Measurements from ENCODE around the gene TAOK1. TPM values are rescaled to one million over a fixed set of nuclear protein-coding genes. Genes with fewer than 3 reads are reported as not detected.
"Not testable (repeated sequence)": the region's sequence is repeated elsewhere in the genome, so short reads cannot be mapped to it uniquely, and the experiment has no call there.

The TAOK1 gene
- total RNA-seq, 1 donor from 2014 or later: 89.1 TPM

DNA sequence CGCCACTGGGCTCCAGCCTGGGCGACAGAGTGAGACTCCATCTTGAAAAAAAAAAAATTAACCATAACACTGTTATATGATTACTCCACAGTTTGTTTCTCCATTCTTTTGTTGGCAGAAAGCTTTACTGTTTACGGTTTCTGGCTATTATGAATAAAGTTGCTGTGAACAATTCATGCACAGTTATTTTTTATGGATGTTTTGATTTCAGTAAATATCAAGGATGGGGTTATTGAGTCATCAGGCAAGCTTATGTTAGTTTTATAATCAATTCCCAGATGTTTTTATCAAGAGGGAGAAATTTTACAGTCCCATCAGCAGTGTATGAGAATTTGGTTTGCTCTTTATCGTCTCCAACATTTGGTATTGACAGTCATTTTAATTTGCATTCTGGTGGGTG, 67.9 kb downstream of the TAOK1 start:
- H3K36me3 Mint-ChIP-seq (ENCODE audit: insufficient read depth): peaks cover 26% of the 10 kb centered on the region
- no peaks in the 10 kb centered on the region for H3K27me3 Mint-ChIP-seq
- no peak for DNase-seq (ENCODE audit: low spot score, unreplicated experiment)
- H3K27ac Mint-ChIP-seq: no peak overlapping the region
- peaks cover 15% of the 10 kb centered on the region for H3K4me1 Mint-ChIP-seq (ENCODE audit: low read depth)
- H3K4me3 Mint-ChIP-seq (ENCODE audit: low read depth): no peak overlapping the region
- H3K9me3 Mint-ChIP-seq (ENCODE audit: low read depth): no peaks in the 10 kb centered on the region
- TF ChIP-seq, protein P1, sequence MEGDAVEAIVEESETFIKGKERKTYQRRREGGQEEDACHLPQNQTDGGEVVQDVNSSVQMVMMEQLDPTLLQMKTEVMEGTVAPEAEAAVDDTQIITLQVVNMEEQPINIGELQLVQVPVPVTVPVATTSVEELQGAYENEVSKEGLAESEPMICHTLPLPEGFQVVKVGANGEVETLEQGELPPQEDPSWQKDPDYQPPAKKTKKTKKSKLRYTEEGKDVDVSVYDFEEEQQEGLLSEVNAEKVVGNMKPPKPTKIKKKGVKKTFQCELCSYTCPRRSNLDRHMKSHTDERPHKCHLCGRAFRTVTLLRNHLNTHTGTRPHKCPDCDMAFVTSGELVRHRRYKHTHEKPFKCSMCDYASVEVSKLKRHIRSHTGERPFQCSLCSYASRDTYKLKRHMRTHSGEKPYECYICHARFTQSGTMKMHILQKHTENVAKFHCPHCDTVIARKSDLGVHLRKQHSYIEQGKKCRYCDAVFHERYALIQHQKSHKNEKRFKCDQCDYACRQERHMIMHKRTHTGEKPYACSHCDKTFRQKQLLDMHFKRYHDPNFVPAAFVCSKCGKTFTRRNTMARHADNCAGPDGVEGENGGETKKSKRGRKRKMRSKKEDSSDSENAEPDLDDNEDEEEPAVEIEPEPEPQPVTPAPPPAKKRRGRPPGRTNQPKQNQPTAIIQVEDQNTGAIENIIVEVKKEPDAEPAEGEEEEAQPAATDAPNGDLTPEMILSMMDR (IDR thresholded peaks at IDR 0.05; ENCODE audit: unreplicated experiment): no peak

DNA sequence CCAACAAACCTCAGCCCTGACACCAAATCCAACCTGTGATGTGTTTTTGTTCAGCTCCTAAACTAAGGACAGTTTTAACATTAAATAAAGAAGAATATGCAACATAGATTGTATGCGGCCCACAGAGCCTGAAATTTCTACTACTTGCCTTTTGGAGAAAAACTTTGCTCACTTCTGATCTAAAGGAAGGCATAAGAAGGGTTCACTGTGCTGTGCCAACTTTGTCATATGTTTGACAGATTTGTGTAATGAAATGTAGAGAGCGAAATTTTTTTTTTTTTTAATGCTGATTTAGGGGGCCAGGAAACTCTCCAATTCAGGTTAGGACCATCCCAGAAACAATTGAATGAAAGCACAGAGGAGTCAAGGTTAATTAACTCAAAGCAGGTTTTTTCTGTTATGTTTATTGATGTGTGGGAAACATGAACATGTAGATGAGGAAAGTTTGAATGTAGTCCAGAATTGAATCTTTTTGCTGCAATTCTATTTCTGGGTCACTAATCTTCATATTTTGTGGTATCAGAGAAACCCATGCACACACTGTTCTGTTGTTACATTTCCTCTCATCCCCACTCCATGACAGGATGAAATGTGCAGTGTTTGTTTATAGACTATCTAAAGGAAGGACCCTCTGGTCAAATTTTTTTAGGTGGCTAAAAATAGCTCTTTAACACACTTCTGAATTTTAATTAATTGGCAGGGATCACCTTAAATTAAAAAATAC, 71.5 kb downstream of the TAOK1 start:
- Mint-ChIP-seq H3K27ac (no peak overlapping the region), H3K9me3 (ENCODE audit: low read depth) (no peaks in the 10 kb centered on the region), H3K27me3 (no peaks in the 10 kb centered on the region), H3K4me3 (ENCODE audit: low read depth) (no peak overlapping the region), H3K4me1 (ENCODE audit: low read depth) (peaks cover 15% of the 10 kb centered on the region), H3K36me3 (ENCODE audit: insufficient read depth) (peaks cover 19% of the 10 kb centered on the region)
- no peak for DNase-seq (ENCODE audit: low spot score, unreplicated experiment)
- TF ChIP-seq, protein P1 (IDR thresholded peaks at IDR 0.05; ENCODE audit: unreplicated experiment): no peak

DNA sequence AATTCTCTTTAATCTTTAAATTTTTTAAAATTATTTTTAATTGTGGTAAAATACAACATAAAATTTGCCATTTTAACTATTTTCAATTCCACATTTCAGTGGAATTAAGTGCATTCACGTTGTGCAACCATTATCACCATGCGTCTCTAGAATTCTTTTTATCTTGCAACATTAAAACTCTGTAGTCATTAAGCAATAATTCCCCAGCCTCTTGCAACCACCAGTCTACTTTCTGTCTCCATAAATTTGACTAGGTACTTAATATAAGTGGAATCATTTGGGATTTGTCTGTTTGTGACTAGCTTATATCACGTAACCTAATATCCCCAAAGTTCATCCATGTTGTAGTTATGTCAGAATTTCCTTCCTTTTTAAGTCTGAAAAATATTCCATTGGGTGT, 79.1 kb downstream of the TAOK1 start:
- TF ChIP-seq, protein P1 (IDR thresholded peaks at IDR 0.05; ENCODE audit: unreplicated experiment): no peak
- no peaks in the 10 kb centered on the region for H3K9me3 Mint-ChIP-seq (ENCODE audit: low read depth)
- DNase-seq (ENCODE audit: low spot score, unreplicated experiment): no peak
- H3K4me1 Mint-ChIP-seq (ENCODE audit: low read depth): no peaks in the 10 kb centered on the region
- H3K27ac Mint-ChIP-seq: no peak overlapping the region
- no peaks in the 10 kb centered on the region for H3K27me3 Mint-ChIP-seq
- H3K4me3 Mint-ChIP-seq (ENCODE audit: low read depth): no peak overlapping the region
- H3K36me3 Mint-ChIP-seq (ENCODE audit: insufficient read depth): peaks cover 28% of the 10 kb centered on the region

DNA sequence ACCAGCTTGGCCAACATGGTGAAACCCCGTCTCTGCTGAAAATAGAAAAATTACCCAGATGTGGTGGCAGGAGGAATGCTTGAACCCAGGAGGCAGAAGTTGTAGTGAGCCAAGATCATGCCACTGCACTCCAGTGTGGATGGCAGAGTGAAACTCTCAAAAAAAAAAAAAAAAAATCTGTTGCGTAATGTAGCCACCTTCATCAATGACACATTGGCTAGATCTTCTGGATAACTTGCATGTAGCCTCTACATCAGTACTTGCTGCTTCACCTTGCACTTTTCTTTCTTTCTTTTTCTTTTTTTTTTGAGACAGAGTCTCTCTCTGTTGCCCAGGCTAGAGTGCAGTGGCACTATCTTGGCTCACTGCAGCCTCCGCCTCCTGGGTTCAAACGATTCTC, 83.3 kb downstream of the TAOK1 start:
- not testable (repeated sequence) for H3K27ac Mint-ChIP-seq; DNase-seq (ENCODE audit: low spot score, unreplicated experiment); H3K4me1 Mint-ChIP-seq (ENCODE audit: low read depth); H3K4me3 Mint-ChIP-seq (ENCODE audit: low read depth); H3K27me3 Mint-ChIP-seq; H3K9me3 Mint-ChIP-seq (ENCODE audit: low read depth)
- H3K36me3 Mint-ChIP-seq (ENCODE audit: insufficient read depth): peaks cover 24% of the 10 kb centered on the region

DNA sequence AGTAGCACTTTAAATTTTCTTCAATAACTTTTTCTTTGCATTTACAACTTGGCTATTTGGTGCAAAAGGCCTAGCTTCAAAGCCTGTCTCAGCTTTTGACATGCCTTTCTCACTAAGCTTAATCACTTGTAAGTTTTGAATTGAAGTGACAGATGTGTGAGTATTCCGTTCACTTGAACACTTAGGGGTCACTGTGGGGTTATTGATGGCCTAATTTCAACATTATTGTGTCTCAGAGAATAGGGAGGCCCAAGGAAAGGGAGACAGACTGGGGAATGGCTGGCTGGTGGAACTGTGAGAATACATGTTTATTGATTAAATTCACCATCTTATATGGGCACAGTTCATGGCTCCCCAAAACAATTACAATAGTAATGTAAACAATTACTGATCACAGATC, 84.1 kb downstream of the TAOK1 start:
- TF ChIP-seq, protein P1 (IDR thresholded peaks at IDR 0.05; ENCODE audit: unreplicated experiment): no peak

DNA sequence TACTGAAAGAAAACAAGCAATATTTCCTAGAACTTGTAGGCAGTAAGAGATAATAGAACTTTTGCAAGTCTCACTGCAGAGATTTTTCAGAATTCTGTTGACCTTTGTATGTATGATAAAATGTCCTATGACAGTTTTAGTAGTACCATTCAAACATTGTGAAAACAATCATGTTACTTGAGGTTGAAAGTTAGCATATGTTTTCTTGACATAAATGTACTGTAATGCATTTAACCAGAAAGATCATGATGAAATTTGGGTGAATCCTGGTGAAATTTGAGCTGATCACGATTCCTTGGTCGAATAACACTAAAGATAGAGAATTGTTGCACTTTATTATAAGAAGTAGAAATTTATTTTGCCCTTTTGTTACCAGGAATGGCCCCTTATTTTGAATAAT, 85.7 kb downstream of the TAOK1 start:
- DNase-seq (ENCODE audit: low spot score, unreplicated experiment): no peak
- TF ChIP-seq, protein P1 (IDR thresholded peaks at IDR 0.05; ENCODE audit: unreplicated experiment): no peak
- no peak overlapping the region for H3K4me3 Mint-ChIP-seq (ENCODE audit: low read depth)
- H3K4me1 Mint-ChIP-seq (ENCODE audit: low read depth): no peaks in the 10 kb centered on the region
- no peaks in the 10 kb centered on the region for H3K27me3 Mint-ChIP-seq
- H3K9me3 Mint-ChIP-seq (ENCODE audit: low read depth): no peaks in the 10 kb centered on the region
- H3K36me3 Mint-ChIP-seq (ENCODE audit: insufficient read depth): peaks cover 22% of the 10 kb centered on the region
- H3K27ac Mint-ChIP-seq: no peak overlapping the region

More for the DNA sequence above, 84.1 kb downstream of the TAOK1 start:
- Mint-ChIP-seq H3K4me1 (ENCODE audit: low read depth) (no peaks in the 10 kb centered on the region), H3K9me3 (ENCODE audit: low read depth) (no peaks in the 10 kb centered on the region), H3K27ac (peak overlapping the region; percentile 37), H3K4me3 (ENCODE audit: low read depth) (no peak overlapping the region), H3K36me3 (ENCODE audit: insufficient read depth) (peaks cover 24% of the 10 kb centered on the region), H3K27me3 (no peaks in the 10 kb centered on the region)
- DNase-seq (ENCODE audit: low spot score, unreplicated experiment): no peak

DNA sequence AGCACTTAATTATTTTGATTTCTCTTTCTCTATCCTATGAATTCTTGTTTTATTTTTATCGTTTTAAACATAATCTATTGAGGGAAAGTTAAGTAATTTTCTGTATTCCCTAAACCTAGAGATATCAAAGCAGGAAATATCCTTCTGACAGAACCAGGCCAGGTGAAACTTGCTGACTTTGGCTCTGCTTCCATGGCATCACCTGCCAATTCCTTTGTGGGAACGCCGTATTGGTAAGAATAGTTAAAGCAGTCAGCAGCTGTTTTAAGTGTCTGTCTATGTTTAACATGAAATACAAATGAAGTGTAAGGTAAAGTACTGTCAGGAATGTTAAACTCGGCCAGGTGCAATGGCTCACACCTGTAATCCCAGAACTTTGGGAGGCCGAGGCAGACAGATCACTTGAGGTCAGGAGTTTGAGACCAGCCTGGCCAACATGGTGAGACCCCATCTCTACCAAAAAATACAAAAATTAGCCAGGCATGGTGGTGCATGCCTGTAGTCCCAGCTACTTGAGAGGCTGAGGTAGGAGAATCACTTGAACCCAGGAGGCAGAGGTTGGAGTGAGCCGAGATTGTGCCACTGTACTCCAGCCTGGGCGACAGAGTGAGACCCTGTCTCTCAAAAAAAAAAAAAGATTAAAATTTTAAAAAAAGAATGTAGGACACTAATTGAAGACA, 90.2 kb downstream of the TAOK1 start:
- peaks cover 11% of the 10 kb centered on the region for H3K36me3 Mint-ChIP-seq (ENCODE audit: insufficient read depth)
- not testable (repeated sequence) for H3K9me3 Mint-ChIP-seq (ENCODE audit: low read depth); H3K4me1 Mint-ChIP-seq (ENCODE audit: low read depth); H3K4me3 Mint-ChIP-seq (ENCODE audit: low read depth); H3K27me3 Mint-ChIP-seq; H3K27ac Mint-ChIP-seq; DNase-seq (ENCODE audit: low spot score, unreplicated experiment)

All from progenitor cell of endocrine pancreas (in vitro differentiated cells).